Stimulated activated CD8-positive, alpha-beta memory T cell treated with anti-CD3 and anti-CD28 coated beads, Interleukin-15, amount 100 ng/mL, for 24 hours (primary cell): ENCODE data around the gene UBR3.
"Not testable (repeated sequence)": the region's sequence is repeated elsewhere in the genome, so short reads cannot be mapped to it uniquely, and the experiment has no call there.

Source experiments
- DNase-seq: peaks from one replicate; pipeline ENCODE4 v3.0.0-alpha.2; 2020; ENCODE audit warnings: low read depth

Gene UBR3

GRCh38 chr2:170113168-170113894 is 286.1 kb downstream of the UBR3 start:
- DNase-seq = no peak

DNA sequence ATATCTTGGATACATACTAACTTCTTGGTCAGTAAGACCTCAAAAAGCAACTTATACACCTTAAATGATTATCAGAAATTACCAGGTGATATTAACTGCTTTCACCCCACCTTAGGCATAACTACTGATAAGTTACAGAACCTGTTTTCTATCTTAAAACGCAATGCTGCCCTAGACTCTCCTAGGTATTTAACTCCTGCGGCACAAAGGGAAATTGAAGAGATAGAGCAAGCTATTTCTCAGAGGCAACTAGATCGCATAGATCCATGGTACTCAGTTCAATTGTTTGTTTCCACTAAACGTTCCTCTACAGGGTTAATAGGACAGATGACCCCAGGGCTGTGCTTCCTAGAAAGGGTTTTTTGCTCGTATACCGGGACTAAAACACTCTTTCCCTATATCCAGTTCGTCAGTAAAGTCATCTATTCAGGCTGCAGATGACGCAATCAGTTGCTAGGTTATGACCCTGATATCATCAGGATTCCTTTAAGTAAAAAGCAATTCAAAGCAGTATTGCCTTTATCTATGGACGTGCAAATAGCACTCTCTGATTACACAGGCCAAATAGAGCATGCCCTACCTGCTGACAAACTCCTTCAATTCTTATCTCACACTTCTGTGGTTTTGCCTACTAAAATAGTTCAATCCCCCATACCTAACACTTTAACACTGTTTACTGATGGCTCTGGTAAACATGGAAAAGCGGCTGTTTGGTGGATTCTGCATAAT is 288.4 kb downstream of the UBR3 start:
- DNase-seq = no peak

GRCh38 chr2:170118641-170119040 is 291.4 kb downstream of the UBR3 start:
- DNase-seq = no peak

DNA sequence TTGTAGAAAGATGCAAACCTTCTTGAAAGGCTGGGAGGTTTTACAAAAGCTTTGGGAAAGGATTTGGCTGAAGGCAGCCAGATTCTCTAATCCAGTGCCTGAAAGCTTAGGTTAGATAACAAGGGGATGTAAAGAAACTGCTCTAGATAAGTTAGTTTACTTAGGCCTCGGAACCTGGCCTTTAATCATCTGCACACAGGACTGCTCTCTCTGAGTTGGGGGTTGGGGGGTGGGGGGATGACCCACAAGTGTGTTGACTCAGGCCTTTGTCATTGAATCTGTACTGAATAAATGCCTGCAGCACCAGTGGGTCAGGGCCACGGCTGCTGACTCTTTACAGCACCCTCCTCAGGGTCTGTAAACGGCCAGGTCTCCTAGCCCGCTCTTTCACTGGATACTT is 292.1 kb downstream of the UBR3 start:
- not testable (repeated sequence) for DNase-seq

DNA sequence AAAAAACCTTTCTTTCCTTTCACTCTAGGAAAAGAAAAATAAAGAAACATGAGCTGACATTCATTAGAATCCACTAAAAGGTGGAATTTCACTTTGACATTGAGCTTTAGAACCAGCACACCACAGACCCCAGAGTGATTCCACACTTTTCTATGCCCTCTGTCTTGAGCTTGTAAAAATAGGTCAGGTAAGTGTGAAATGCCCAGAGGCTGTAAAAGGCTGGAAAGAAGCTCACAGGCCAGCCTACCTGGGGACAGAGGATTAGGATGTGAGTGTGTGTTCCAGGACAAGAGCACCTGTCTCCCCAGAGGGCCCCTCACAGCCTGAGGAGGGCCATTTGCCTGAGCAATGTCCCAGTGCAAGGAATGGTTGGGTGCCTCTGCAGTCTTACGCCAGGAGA is 294.4 kb downstream of the UBR3 start:
- DNase-seq = no peak

GRCh38 chr2:170122883-170123547 is 295.8 kb downstream of the UBR3 start:
- DNase-seq = no peak

- no peak for DNase-seq
Observed at GRCh38 chr2:170123593-170123992, 296.3 kb downstream of the UBR3 start.

DNA sequence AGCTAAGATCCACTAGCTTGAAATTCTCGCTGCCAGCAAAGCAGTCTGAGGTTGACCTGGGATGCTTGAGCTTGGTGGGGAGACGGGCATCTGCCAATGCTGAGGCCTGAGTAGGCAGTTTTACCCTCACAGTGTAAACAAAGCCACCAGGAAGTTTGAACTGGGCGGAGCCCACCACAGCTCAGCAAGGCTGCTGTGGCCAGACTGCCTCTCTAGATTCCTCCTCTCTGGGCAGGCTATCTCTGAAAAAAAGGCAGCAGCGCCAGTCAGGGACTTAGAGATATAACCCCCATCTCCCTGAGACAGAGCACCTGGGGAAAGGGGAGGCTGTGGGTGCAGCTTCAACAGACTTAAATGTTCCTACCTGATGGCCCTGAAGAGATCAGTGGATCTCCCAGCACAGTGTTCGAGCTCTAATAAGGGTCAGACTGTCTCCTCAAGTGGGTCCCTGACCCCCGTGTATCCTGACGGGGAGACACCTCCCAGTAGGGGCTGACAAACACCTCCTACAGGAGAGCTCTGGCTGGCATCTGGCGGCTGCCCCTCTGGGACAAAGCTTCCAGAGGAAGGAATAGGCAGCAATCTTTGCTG is 299.0 kb downstream of the UBR3 start:
- DNase-seq = not testable (repeated sequence)
